B cell (primary cell): ENCODE measurements around the gene LIPA.

ENCODE experiments used
- EZH2 ChIP-seq: IDR thresholded peaks from 2 replicates; pipeline ENCODE4 v1.6.1; 2012; ENCODE audit warnings: borderline replicate concordance, low read depth, mild to moderate bottlenecking, moderate library complexity, low read length; ENCODE audit not compliant: insufficient read depth, poor library complexity, severe bottlenecking
- TF ChIP-seq, protein P1 (sequence below): fragments of 200-600 bp; IDR thresholded peaks from one replicate; pipeline ENCODE4 v1.8.0; 2022; ENCODE audit warnings: antibody characterized with exemption, mild to moderate bottlenecking

DNA sequence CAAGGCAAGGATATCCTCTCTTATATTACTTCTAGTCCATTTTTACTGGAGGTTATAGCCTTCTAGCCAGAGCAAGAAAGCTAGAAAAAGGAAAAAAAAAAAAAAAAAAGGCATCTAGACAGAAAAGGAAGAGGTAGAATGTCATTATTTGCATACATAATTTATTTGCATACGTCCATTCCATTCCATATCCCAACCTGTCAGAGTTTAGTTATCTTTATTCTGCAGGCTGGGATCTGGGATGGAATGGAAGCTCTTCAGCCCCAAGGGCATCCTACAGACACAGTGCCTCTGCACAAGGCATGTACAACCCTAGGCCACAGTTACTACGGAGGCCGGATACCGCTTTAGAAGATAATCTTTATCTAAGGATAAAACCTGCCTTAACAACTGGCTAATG, 54.1 kb downstream of the LIPA start:
- TF ChIP-seq, protein P1, sequence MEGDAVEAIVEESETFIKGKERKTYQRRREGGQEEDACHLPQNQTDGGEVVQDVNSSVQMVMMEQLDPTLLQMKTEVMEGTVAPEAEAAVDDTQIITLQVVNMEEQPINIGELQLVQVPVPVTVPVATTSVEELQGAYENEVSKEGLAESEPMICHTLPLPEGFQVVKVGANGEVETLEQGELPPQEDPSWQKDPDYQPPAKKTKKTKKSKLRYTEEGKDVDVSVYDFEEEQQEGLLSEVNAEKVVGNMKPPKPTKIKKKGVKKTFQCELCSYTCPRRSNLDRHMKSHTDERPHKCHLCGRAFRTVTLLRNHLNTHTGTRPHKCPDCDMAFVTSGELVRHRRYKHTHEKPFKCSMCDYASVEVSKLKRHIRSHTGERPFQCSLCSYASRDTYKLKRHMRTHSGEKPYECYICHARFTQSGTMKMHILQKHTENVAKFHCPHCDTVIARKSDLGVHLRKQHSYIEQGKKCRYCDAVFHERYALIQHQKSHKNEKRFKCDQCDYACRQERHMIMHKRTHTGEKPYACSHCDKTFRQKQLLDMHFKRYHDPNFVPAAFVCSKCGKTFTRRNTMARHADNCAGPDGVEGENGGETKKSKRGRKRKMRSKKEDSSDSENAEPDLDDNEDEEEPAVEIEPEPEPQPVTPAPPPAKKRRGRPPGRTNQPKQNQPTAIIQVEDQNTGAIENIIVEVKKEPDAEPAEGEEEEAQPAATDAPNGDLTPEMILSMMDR: no peak
- no peak for TF ChIP-seq EZH2
